Vagina (tissue), 2 donors: ENCODE data around the gene CTDSPL.

Source experiments
- POLR2A ChIP-seq, 2 donors: fragments of 450-650 bp; IDR thresholded peaks; one replicate each; pipeline ENCODE4 v1.6.1; 2017; ENCODE audit warnings: antibody characterized with exemption in 2 of 2, mild to moderate bottlenecking in 2 of 2, moderate library complexity in 2 of 2
- TF ChIP-seq, protein P1 (sequence below), 3 experiments: fragments of 450-650 bp in 2 of 3; fragments of 200-600 bp in 1 of 3; sonication (generic) in 1 of 3; IDR thresholded peaks; one replicate each; pipeline ENCODE4 v1.5.1; 2017 to 2019; ENCODE audit warnings: antibody characterized with exemption in 3 of 3, mild to moderate bottlenecking in 2 of 3, moderate library complexity in 2 of 3

DNA sequence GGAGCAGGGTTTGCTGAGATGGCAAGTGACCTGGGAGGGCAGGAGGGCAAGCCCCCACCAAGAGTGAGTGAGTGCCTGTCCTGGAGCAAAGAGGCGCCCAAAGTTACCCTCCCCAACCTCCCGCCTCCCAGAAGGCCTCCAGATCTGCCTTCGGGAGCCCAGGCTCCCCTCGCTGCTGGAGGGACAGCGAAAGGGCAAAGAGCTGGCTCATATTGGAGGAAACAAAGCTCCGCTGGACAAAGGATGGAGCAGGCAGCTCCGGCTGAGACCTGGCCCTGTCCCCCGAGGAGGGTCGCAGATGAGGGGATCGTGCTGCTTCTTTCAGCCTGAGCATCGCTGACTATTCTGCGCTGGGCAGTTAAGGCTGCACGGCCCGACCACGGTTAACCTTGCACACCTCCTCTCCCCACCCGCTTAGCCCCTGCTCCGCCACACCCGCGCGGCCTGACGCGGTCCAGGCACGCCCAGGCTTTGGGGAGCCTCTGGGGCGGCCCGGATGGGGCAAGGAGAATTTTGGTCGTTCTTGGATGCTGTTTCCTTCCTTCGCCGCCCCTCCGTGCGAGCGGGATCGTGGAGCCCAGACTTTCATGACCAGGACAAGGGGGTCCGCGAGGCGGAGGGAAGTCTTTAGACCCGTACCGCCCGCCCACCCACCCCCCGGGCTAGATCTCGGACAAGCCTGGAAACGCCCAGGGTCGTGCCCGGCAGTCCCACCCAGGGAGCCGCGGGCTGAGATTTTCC, 167.1 kb downstream of the CTDSPL start:
- TF ChIP-seq, protein P1, sequence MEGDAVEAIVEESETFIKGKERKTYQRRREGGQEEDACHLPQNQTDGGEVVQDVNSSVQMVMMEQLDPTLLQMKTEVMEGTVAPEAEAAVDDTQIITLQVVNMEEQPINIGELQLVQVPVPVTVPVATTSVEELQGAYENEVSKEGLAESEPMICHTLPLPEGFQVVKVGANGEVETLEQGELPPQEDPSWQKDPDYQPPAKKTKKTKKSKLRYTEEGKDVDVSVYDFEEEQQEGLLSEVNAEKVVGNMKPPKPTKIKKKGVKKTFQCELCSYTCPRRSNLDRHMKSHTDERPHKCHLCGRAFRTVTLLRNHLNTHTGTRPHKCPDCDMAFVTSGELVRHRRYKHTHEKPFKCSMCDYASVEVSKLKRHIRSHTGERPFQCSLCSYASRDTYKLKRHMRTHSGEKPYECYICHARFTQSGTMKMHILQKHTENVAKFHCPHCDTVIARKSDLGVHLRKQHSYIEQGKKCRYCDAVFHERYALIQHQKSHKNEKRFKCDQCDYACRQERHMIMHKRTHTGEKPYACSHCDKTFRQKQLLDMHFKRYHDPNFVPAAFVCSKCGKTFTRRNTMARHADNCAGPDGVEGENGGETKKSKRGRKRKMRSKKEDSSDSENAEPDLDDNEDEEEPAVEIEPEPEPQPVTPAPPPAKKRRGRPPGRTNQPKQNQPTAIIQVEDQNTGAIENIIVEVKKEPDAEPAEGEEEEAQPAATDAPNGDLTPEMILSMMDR (IDR thresholded peaks at IDR 0.05) = no peak
- TF ChIP-seq POLR2A (IDR thresholded peaks at IDR 0.05) = no peak
